Activated naive CD4-positive, alpha-beta T cell treated with anti-CD3 and anti-CD28 coated beads, Interleukin-2, amount 50 U/mL, for 72 hours (primary cell): ENCODE measurements around the gene TUBB3. TPM values are rescaled to one million over a fixed set of nuclear protein-coding genes. Genes with fewer than 3 reads are reported as not detected.

Experiments used
- ATAC-seq, 2 donors: fragments of 150-1000 bp; cut with Tn5 transposase; 2 replicates each; pipeline ENCODE4 v1.10.0; 2021; ENCODE audit warnings: mild to moderate bottlenecking in 2 of 2, moderate library complexity in 2 of 2
- DNase-seq, 2 donors: peaks; one replicate each; pipeline ENCODE4 v3.0.0; 2021 to 2022; ENCODE audit warnings: low spot score in 2 of 2
- H3K27ac Mint-ChIP-seq, 2 donors: one replicate each; pipeline ENCODE4 v1.8.0; 2022; ENCODE audit warnings: mild to moderate bottlenecking in 2 of 2, mixed read lengths in 2 of 2
- H3K36me3 Mint-ChIP-seq, 2 donors: one replicate each; pipeline ENCODE4 v1.8.0; 2022; ENCODE audit warnings: mixed read lengths in 2 of 2
- H3K9me3 Mint-ChIP-seq, 2 donors: one replicate each; pipeline ENCODE4 v1.8.0; 2022; ENCODE audit warnings: mixed read lengths in 2 of 2
- total RNA-seq, 2 donors: library from RNA; stranded (reverse); gene quantifications; one replicate each; pipeline ENCODE4 v1.2.3, GENCODE V29; 2022

The TUBB3 gene
- total RNA-seq, 2 donors from 2014 or later: 10.2 TPM; not detected in 1

GRCh38 chr16:89897204-89897603 lies 25.9 kb upstream of the TUBB3 start:
- ATAC-seq (no peak), DNase-seq (no peak)
- Mint-ChIP-seq H3K9me3 (no peaks in the 10 kb centered on the region), H3K27ac (no peak overlapping the region), H3K36me3 (peaks cover 0 to 6% of the 10 kb centered on the region in 2 donors)

- Mint-ChIP-seq H3K9me3 (no peaks in the 10 kb centered on the region), H3K27ac (peak overlapping the region; percentile 57), H3K36me3 (peaks cover 0 to 6% of the 10 kb centered on the region in 2 donors)
- DNase-seq (no peak), ATAC-seq (no peak)
These were observed 24.8 kb upstream of the TUBB3 start for GRCh38 chr16:89898201-89898967.

DNA sequence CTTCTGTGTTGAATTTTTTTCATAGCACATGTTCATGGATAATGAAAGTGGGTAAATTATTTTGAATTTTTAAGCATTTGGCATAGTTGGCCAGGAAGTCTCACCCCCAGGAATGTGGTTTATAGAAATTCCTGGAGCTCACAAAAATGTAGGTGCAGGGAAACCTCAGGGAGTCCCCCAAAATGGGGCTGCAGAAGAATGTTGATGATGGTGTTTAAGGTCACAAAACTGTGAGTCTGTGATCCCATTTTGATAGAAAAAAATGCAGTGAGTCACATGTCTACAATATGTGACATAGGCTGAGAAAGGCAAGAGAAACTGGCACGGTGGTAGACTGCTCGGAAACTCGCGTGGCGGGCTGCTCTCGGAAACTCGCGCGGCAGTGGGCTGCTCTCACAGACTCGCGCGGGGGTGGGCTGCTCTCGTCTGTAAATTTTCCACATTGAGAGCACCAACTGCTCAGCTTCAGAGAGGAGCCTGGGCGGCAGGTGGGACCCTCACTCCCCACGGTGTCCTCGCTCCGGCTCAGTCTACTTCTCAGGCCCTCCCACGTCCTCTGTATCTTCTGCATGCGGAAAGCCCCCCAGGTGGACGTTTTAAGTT lies 23.2 kb upstream of the TUBB3 start:
- peaks cover 0 to 6% of the 10 kb centered on the region in 2 donors for H3K36me3 Mint-ChIP-seq
- no peak for DNase-seq
- no peak for ATAC-seq

GRCh38 chr16:89900885-89901284 lies 22.3 kb upstream of the TUBB3 start:
- DNase-seq: no peak
- H3K27ac Mint-ChIP-seq: peak overlapping the region in 1 of 2 donors; percentile 60
- no peaks in the 10 kb centered on the region for H3K9me3 Mint-ChIP-seq
- H3K36me3 Mint-ChIP-seq: peaks cover under 1 to 6% of the 10 kb centered on the region in 2 donors
- no peak for ATAC-seq

More for the DNA sequence above, 23.2 kb upstream of the TUBB3 start:
- H3K27ac Mint-ChIP-seq: peak overlapping the region in 1 of 2 donors; percentile 65
- H3K9me3 Mint-ChIP-seq: no peaks in the 10 kb centered on the region

DNA sequence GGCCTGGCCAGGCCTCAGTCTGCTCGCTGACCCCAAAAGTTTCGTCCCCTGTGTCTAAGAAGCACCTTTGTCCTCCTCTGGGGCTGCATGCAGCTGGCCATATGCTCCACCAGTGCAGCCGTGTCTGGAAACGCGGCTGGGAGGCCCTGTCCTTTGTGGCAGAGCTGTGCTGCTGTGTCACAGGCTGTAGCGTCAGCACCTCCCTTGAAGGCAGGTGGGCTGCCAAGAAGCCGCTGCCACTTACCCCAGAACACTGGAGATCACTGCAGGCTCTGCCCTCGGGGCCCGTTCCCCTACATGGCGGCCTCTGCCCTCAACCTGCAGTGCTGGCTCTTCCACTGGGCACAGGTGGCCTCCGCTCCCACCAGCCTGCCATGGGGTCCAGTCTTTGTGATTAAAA lies 20.2 kb upstream of the TUBB3 start:
- Mint-ChIP-seq H3K27ac (no peak overlapping the region), H3K9me3 (no peaks in the 10 kb centered on the region), H3K36me3 (peaks cover 6 to 12% of the 10 kb centered on the region in 2 donors)
- no peak for DNase-seq
- ATAC-seq: no peak

GRCh38 chr16:89903908-89904515 lies 19.1 kb upstream of the TUBB3 start:
- H3K9me3 Mint-ChIP-seq: no peaks in the 10 kb centered on the region
- DNase-seq (no peak), ATAC-seq (no peak)
- peaks cover 1 to 12% of the 10 kb centered on the region in 2 donors for H3K36me3 Mint-ChIP-seq
- no peak overlapping the region for H3K27ac Mint-ChIP-seq

DNA sequence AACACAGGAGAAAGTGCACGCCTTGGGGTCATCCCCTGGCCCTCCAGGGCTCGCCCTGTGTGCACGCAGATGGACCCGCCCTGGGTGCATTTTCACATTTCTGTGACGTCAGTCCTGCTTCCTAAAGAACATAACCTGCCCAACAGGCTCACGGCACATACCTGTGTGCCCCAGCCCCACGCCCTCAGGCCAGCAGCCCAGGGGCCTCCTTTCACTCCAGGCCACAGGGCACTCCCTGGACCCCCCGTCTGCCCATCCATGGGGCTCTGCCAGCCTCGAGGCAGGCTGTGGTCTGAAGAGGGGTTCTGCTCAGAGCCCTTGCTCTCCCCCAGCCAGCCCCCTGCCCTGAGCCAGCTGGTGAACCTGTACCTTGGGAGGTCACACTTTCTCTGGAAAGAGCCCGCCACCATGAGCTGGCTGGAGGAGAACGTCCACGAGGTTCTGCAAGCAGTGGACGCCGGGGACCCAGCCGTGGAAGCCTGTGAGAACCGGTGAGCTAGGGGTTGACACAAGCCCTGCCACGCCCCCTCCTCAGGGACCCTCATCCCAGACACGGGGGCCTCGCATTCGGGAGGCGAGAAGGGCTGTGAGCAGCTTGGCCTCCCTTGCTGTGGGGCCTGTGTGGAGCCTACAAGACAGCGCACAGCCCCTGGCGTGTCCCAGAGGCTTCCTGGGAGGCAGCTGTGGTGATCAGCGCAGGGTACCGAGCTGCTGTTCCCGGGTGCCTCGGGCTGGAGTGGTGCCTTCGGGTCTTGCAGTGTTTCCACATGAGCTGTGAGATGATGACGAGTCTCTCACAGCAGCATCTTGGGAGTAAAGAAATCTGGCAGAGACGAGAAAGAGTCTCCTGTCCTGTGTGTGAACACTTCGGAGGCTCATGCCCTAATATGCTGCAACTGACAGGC lies 18.3 kb upstream of the TUBB3 start:
- ATAC-seq (no peak), DNase-seq (no peak)
- peaks cover 0 to 12% of the 10 kb centered on the region in 2 donors for H3K36me3 Mint-ChIP-seq
- no peaks in the 10 kb centered on the region for H3K9me3 Mint-ChIP-seq
- no peak overlapping the region for H3K27ac Mint-ChIP-seq

DNA sequence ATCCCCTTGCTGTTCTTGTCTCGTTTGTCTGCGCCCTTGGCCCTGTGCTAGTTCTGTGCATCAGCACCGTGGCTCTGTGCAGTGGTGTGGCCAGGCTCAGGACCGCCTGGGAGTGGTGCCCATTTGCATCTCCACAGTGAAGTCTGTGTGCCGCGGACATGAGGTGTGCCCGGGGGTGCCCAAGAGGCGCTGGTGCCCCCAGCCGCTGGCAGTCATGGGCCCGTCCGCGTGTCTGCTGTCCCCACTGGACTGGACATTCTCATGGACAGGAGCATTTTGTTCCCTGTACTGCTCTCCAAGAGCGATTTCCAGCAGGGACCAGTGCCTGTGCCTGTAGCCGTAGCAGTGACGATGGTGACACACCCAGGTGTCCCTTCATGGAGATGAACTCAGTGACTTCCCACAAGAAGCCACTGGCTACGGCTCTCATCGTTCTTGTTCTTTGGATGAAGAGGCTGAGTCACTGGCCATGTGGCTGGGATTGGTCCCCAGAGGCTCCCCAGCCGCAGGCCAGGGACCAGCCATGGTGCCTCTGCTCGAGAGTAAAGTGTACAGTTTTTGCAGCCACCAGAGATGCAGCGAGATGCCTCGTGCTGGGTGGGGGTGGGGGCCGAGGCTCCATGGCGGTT lies 17.5 kb upstream of the TUBB3 start:
- Mint-ChIP-seq H3K36me3 (peaks cover 0 to 12% of the 10 kb centered on the region in 2 donors), H3K27ac (no peak overlapping the region), H3K9me3 (no peaks in the 10 kb centered on the region)
- DNase-seq (no peak), ATAC-seq (no peak)

- DNase-seq (no peak), ATAC-seq (no peak)
- Mint-ChIP-seq H3K27ac (no peak overlapping the region), H3K36me3 (peaks cover 0 to 15% of the 10 kb centered on the region in 2 donors), H3K9me3 (no peaks in the 10 kb centered on the region)
These were observed 16.8 kb upstream of the TUBB3 start for GRCh38 chr16:89906140-89907025.

DNA sequence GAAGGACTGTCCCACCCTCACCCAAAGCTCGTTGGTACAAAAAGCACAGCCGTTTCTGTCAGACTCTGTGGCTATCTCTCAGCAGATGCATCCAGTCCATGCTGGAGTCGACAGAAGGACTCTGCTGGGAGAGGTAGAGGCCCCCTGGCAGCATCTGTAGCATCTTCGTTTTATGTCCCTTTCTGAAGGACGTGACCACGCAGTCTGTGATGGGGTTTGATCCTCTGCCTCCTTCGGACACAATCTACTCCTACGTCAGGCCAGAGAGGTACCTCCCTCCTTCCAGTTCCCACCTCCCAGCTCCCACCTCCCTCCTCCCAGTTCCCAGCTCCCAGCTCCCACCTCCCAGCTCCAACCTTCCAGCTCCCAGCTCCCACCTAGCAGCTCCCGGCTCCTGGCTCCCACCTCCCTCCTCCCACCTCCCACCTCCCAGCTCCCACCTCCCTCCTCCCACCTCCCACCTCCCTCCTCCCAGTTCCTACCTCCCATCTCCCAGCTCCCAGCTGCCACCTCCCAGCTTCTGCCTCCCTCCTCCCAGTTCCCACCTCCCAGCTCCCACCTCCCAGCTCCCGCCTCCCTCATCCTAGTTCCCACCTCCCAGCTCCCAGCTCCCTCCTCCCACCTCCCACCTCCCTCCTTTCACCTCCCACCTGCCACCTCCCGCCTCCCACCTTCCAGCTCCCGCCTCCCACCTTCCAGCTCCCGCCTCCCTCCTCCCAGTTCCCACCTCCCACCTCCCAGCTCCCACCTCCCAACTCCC lies 15.9 kb upstream of the TUBB3 start:
- DNase-seq (no peak), ATAC-seq (no peak)
- Mint-ChIP-seq H3K27ac (no peak overlapping the region), H3K36me3 (peaks cover 0 to 16% of the 10 kb centered on the region in 2 donors), H3K9me3 (no peaks in the 10 kb centered on the region)

DNA sequence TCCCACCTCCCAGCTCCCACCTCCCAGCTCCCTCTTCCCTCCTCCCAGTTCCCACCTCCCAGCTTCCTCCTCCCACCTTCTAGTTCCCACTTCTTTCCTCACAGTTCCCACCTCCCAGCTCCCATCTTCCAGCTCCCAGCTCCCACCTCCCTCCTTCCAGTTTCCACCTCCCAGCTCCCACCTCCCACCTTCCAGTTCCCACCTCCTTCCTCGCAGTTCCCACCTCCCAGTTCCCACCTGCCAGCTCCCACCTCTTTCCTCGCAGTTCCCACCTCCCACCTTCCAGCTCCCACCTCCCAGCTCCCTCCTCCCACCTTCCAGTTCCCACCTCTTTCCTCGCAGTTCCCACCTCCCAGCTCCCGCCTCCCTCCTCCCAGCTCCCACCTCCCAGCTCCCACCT lies 14.9 kb upstream of the TUBB3 start:
- no peak for ATAC-seq
- Mint-ChIP-seq H3K27ac (no peak overlapping the region), H3K9me3 (no peaks in the 10 kb centered on the region), H3K36me3 (peaks cover 0 to 16% of the 10 kb centered on the region in 2 donors)
- DNase-seq: no peak

GRCh38 chr16:89909777-89910716 lies 13.1 kb upstream of the TUBB3 start:
- DNase-seq (peak in 1 of 2 donors; percentile 76), ATAC-seq (peak; percentile 83)
- Mint-ChIP-seq H3K9me3 (no peaks in the 10 kb centered on the region), H3K27ac (no peak overlapping the region), H3K36me3 (peaks cover 4 to 16% of the 10 kb centered on the region in 2 donors)

DNA sequence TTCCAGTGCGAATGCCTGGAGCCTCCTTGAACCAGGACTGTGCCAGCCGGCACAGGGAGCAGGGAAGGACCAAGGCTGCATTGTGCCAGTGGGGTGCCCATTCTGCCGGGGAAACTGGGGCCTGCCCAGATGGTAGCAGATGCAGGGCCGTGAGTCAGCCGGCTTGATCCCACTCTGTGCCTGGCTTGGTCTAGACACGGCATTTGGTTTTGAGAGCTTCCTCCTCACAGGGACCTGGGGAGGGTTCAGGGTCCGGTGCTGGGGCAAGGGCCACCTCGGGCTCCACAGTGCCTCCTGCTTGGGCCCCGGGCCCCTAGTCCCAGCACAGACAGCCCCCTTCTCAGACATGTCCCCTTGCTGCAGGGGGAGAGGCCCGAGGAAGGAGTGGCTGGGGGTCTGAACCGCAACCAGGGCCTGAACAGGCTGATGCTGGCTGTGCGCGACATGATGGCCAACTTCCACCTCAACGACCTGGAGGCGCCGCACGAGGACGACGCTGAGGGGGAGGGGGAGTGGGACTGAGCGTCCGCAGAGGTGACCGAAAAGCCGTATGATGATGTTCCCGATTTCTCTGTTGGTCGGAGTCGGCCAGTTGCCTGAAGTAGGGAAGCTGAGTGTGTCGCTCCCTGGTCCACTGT lies 12.3 kb upstream of the TUBB3 start:
- ATAC-seq (no peak), DNase-seq (no peak)
- peak overlapping the region in 1 of 2 donors; percentile 74 for H3K27ac Mint-ChIP-seq
- H3K9me3 Mint-ChIP-seq: no peaks in the 10 kb centered on the region
- peaks cover 4 to 16% of the 10 kb centered on the region in 2 donors for H3K36me3 Mint-ChIP-seq
